Loucy (cell line): Measurements from ENCODE around the gene LDLRAD4.

ENCODE experiments used
- CTCF ChIP-seq: fragments of 200-600 bp; sonication (generic); conservative IDR thresholded peaks from 2 replicates; pipeline ENCODE4 v1.5.1; 2014; ENCODE audit warnings: mild to moderate bottlenecking, antibody characterized with exemption, low read length
- EZH2phosphoT487 ChIP-seq: fragments of 200-600 bp; IDR thresholded peaks from 2 replicates; pipeline ENCODE4 v1.6.1; 2018; ENCODE audit warnings: antibody characterized with exemption, mild to moderate bottlenecking, moderate library complexity, borderline replicate concordance

DNA sequence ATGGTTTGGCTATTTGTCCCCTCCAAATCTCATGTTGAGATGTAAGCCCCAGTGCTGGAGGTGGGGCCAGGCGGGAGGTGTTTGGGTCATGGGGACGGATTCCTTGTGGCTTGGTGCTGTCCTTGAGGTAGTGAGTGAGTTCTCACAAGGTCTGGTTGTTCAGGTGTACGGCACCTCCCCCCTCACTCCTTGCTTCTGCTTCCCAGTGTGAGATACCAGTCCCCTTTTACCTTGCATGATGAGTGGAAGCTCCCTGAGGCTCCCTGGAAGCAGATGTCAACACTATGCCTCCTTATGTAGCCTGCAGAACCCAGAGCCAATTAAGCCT lies 232.6 kb downstream of the LDLRAD4 start:
- TF ChIP-seq CTCF (no peak), EZH2phosphoT487 (no peak)
